ENCODE results near the gene CXorf58.

The CXorf58 gene

DNA sequence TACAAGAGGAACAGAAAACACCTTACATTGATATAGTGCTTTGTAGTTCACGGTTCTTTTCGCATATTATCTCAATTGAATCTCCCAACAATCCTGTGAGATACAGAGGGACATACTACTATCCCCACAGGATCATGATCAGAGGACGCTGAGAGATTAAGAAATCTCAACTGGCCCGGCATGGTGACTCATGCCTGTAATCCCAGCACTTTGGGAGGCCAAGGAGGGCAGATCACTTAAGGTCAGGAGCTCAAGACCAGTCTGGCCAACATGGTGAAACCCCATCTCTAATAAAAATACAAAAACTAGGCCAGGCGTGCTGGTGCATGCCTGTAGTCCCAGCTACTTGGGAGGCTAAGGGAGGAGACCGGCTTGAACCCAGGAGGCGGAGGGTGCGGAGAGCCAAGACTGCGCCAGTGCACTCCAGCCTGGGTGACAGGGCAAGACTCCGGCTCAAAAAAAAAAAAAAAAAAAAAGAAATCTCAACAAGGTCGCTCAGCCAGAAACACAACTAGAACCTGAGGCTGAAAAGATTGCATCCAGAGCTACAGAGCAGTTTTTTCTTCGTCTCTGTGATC is 7.5 kb upstream of the CXorf58 start:
- no peak for DNase-seq

GRCh38 chrX:23901060-23901459 is 6.7 kb upstream of the CXorf58 start:
- no peak for DNase-seq

DNA sequence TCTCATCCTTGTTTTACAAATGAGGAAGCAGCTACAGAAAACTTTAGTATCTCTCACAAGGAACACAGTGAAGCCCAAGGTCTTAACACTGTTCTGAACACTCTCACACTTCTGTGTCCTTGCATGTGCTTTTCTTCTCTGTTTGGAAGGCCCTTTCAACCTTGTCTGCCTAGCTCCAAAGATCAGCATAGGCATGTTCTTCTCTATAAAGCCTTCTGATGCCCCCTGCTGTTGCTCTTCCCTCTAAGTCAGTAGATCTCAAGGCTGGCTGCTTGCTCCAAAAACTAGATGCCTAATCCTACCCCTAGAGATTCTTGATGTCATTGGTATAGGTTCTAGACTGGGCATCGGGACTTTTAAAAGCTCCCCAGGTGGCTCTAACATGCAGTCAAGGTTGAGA is 6.0 kb upstream of the CXorf58 start:
- peak in 33 of 56 donors; percentile 2 to 66 (median 12) for DNase-seq

DNA sequence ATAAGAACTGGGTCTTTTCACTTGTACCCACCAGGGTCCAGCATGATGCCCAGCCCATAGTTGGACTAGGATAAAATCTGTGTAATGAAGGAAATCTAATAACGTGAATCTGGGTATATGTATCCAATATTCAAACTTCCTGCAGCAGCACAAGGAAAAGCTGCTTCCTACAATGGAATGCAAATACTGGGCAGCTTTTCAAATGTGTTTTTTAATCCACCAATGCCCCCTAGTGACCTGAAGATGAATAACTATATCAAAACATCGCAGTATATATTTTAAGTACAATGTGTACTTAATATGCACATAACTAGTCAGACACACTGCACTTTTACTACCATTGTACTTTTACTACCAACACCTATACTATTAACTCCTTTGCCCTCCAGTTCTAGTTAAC is 5.4 kb upstream of the CXorf58 start:
- DNase-seq, result peak in 1 of 56 donors; percentile 49

- no peak for DNase-seq
Measured at GRCh38 chrX:23904096-23904495, 3.7 kb upstream of the CXorf58 start.

GRCh38 chrX:23907111-23907497 is 702 bp upstream of the CXorf58 start:
- no peak for DNase-seq

DNA sequence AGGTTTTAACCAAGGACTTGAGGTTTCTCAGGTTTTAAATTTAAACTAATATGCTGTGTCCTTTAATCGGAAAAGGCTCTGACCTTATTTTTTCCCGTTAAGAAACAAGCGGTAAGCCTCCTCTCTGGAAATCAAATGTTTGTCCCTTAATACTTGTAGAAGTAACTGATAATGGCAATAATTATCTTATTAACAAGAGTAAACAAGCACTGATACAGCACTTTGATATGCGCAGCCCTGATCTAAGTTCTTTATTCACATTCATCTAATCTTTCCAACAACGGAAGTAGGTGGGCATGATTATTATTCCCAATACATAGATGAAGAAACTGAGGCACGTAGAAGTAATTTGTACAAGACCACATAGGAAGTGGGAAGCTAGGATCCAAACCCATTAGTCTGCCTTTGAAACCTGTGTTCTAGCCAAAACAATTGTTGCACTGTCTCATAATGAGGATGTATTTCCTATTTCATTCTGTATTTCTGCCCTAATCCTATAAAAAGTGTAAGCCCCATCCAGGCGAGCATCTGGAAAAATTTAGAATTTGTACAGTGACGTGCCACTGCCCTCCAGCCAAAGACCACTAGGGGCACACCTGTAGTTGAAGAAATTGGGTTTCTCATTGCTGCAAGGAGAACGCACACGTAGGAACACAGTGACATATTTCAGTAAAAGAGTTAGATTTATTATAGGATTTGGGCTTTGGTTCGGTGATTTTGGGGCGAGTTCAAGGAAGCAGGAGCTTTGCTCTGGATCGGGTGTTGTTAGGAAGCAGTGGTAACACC is 606 bp downstream of the CXorf58 start:
- no peak for DNase-seq

GRCh38 chrX:23911126-23911835 is 3.5 kb downstream of the CXorf58 start:
- DNase-seq, result no peak

DNA sequence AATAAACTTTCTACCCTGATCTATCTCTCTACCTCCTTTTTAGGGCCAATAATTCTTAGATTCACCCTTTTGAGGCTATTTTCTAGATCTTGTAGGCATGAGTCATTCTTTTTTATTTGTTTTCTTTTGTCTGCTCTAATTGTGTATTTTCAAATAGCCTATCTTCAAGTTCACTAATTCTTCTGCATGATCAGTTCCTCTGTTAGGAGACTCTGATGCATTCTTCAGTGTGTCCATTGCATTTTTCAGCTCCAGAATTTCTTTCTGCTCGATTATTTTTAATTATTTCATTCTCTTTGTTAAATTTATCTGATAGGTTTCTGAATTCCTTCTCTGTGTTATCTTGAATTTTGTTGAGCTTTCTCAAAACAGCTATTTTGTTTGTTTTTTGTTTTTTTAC is 11.3 kb downstream of the CXorf58 start:
- DNase-seq, result no peak

GRCh38 chrX:23919706-23920320 is 12.0 kb downstream of the CXorf58 start:
- no peak for DNase-seq

DNA sequence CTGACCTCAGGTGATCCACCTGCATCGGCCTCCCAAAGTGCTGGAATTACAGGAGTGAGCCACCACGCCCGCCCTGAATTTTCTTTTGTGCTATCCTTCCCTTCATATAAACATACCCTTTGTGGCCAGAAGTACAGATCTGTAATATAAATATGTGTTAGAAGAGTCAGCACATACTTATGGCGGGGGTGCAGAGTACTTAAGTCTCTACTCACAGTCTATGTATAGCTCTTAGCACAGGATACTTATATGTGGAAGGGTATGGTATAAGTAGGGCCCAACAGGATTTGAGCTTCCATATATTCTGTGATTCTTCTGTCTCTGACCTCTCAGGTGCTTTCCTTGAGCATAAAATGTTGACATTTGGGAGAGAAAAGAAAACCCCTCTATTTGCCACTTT is 18.2 kb downstream of the CXorf58 start:
- no peak for DNase-seq

GRCh38 chrX:23930894-23931604 is 23.2 kb downstream of the CXorf58 start:
- no peak for DNase-seq

DNA sequence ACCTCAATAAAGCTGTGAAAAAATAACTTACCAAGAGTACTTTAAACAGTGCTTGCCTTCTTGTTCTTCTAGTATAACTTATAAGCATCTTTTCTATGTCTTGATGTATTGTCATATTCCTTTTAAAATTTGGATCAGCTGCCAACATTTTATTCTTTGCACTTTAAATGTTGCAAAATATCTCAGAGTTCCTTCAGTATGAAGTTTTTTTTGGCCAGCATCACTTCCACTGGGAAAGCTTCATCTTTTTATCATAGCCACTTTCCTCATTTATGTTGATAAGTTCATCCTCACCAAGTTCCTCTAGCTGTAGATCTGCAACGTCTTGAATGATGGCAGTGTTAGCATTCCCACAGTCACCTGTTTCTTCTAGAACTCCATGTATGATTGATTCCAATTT is 24.2 kb downstream of the CXorf58 start:
- DNase-seq, result no peak

GRCh38 chrX:23935106-23935505 is 27.3 kb downstream of the CXorf58 start:
- no peak for DNase-seq

GRCh38 chrX:23936180-23936579 is 28.4 kb downstream of the CXorf58 start:
- DNase-seq, result no peak

DNA sequence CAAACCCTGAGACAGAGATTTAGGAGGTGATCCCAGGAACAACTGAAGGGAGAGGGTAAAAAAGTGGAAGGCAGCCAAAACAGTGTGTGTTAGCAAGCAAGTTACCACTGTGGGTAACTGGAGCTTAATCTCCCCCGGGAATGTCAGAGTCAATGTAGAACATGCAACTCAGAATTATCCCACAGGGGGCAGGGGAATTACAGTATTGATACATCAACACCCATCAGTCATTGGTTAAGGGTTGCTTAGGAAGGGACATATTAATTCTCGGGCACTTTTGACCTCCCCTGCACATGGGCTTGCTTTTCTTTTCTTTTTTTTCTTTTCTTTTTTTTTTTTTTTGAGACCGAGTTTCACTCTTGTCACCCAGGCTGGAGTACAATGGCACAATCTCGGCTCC is 29.3 kb downstream of the CXorf58 start:
- DNase-seq, result no peak

- no peak for DNase-seq
Measured at GRCh38 chrX:23938690-23939089, 30.9 kb downstream of the CXorf58 start.

DNA sequence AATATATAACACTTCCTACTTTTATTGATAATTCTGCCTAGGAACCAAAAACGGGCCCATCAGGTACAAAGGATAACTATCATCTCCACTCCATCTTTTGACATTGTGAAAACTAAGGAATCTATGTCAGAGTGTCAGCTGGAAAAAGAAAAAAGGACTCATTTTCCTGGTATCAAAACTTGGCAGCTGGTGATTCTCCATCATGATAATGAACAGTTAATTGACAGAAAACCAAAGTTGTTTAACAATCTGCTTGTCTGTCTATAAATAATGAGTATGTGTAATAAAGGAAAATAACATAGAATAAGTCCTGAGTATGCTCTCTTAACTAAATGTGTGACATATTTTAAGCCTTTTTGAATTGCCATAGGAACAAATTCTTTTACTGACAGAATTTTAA is 31.4 kb downstream of the CXorf58 start:
- DNase-seq, result no peak

DNA sequence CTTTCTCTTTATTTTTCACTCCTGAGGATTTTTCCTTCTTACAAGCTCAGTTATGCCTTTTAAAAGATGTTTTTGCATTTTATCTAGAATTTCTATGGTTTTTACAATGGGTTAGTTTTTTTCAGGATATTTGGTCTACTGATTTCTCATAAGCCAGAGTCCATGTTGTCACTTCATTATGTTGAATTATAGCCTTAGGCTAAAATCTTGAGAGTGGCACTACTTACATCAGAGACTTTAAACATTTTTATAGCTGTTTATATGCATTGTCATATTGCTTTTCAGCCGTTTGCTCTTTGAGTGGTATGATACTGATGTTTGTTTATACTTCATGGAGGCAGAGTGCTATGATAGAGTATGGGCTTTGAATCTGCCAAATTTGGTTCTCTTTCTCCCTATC is 36.4 kb downstream of the CXorf58 start:
- no peak for DNase-seq

GRCh38 chrX:23945206-23945605 is 37.4 kb downstream of the CXorf58 start:
- DNase-seq, result no peak

DNA sequence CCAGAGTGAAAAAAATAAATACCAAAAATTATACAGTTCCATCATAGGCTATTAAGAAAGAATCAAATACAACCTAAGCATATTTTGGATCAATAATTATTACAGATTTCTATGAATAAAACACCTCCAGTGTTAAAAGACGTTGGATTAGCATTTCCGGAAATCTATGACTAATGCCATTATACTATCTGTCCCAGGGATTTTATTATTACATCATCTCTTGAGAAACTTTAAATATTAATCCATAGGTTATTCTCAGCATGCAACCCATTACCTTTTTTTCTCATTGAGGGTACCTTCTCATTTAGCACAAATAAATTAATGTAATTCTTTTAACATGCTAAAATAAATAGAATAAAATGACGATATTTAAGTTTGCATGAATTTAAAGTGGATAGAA is 44.6 kb downstream of the CXorf58 start:
- DNase-seq, result no peak

Measured in amygdala (tissue), 56 donors.